Vagina (tissue), 2 donors: ENCODE data around the gene SORCS2. TPM values are rescaled to one million over a fixed set of nuclear protein-coding genes. Genes with fewer than 3 reads are reported as not detected.

ENCODE experiments used
- DNase-seq, 2 donors: peaks; one replicate each; pipeline ENCODE4 v3.0.0-alpha.2; 2017; ENCODE audit errors: extremely low spot score in 2 of 2
- H3K27ac ChIP-seq: fragments of 200-600 bp; sonication (generic); one replicate; pipeline ENCODE4 v1.5.1; 2019
- H3K27me3 ChIP-seq: fragments of 200-600 bp; sonication (generic); one replicate; pipeline ENCODE4 v1.5.1; 2019
- H3K36me3 ChIP-seq, 2 donors: fragments of 200-600 bp; sonication (generic); one replicate each; pipeline ENCODE4 v1.5.1; 2017 to 2019
- H3K4me1 ChIP-seq: fragments of 200-600 bp; sonication (generic); one replicate; pipeline ENCODE4 v1.5.1; 2019
- H3K4me3 ChIP-seq, 2 donors: fragments of 200-600 bp; sonication (generic); 1 replicate in 1 of 2; 2 replicates in 1 of 2; pipeline ENCODE4 v1.5.1; 2016 to 2019
- H3K9me3 ChIP-seq: fragments of 200-600 bp; sonication (generic); one replicate; pipeline ENCODE4 v1.5.1; 2019
- CTCF ChIP-seq, 3 experiments: fragments of 450-650 bp in 2 of 3; fragments of 200-600 bp in 1 of 3; sonication (generic) in 1 of 3; IDR thresholded peaks; one replicate each; pipeline ENCODE4 v1.5.1; 2017 to 2019; ENCODE audit warnings: antibody characterized with exemption in 3 of 3, mild to moderate bottlenecking in 2 of 3, moderate library complexity in 2 of 3
- POLR2A ChIP-seq, 2 donors: fragments of 450-650 bp; IDR thresholded peaks; one replicate each; pipeline ENCODE4 v1.6.1; 2017; ENCODE audit warnings: antibody characterized with exemption in 2 of 2, mild to moderate bottlenecking in 2 of 2, moderate library complexity in 2 of 2
- POLR2AphosphoS5 ChIP-seq, 2 donors: sonication (generic); formaldehyde crosslinking; IDR thresholded peaks; one replicate each; pipeline ENCODE4 v1.9.0; 2017; ENCODE audit warnings: antibody characterized with exemption in 2 of 2, mild to moderate bottlenecking in 2 of 2, low read depth in 1 of 2; ENCODE audit not compliant: insufficient read depth in 1 of 2
- intact Hi-C: fragments of 100-400 bp; cut with DNase I; formaldehyde crosslinking; loops from one replicate; pipeline ENCODE4 v1.15.1; 2023
- total RNA-seq: library from RNA; depleted of rRNA; stranded (reverse); fragments of >200 nt; gene quantifications from one replicate; pipeline ENCODE4 v1.2.3, GENCODE V29; 2016

The SORCS2 gene
- total RNA-seq, 1 donor from 2014 or later: 5.4 TPM

- TF ChIP-seq POLR2AphosphoS5 (IDR thresholded peaks at IDR 0.05; ENCODE audit: insufficient read depth in 1 of 2, low read depth in 1 of 2) (no peak), CTCF (IDR thresholded peaks at IDR 0.05) (no peak), POLR2A (IDR thresholded peaks at IDR 0.05) (no peak)
- Histone ChIP-seq H3K9me3 (no peaks in the 10 kb centered on the region), H3K4me3 (no peak overlapping the region), H3K4me1 (no peaks in the 10 kb centered on the region), H3K27me3 (no peaks in the 10 kb centered on the region), H3K36me3 (no peaks in the 10 kb centered on the region), H3K27ac (no peak overlapping the region)
- intact Hi-C loops: no loop called here
- DNase-seq: no peak
Measured at GRCh38 chr4:7411896-7412553, 219.7 kb downstream of the SORCS2 start.

GRCh38 chr4:7412554-7412912 is 220.2 kb downstream of the SORCS2 start:
- no peaks in the 10 kb centered on the region for H3K4me1 ChIP-seq
- TF ChIP-seq POLR2AphosphoS5 (IDR thresholded peaks at IDR 0.05; ENCODE audit: insufficient read depth in 1 of 2, low read depth in 1 of 2) (no peak), POLR2A (IDR thresholded peaks at IDR 0.05) (no peak), CTCF (IDR thresholded peaks at IDR 0.05) (no peak)
- no peak overlapping the region for H3K27ac ChIP-seq
- intact Hi-C loops: no loop called here
- H3K9me3 ChIP-seq: no peaks in the 10 kb centered on the region
- H3K4me3 ChIP-seq: no peak overlapping the region
- H3K36me3 ChIP-seq: no peaks in the 10 kb centered on the region
- no peaks in the 10 kb centered on the region for H3K27me3 ChIP-seq
- DNase-seq: no peak

GRCh38 chr4:7414046-7414445 is 221.7 kb downstream of the SORCS2 start:
- intact Hi-C loops: no loop called here
- Histone ChIP-seq H3K36me3 (no peaks in the 10 kb centered on the region), H3K27ac (no peak overlapping the region), H3K4me1 (no peaks in the 10 kb centered on the region), H3K9me3 (no peaks in the 10 kb centered on the region), H3K4me3 (no peak overlapping the region), H3K27me3 (no peaks in the 10 kb centered on the region)
- no peak for DNase-seq
- TF ChIP-seq CTCF (IDR thresholded peaks at IDR 0.05): no peak
- TF ChIP-seq POLR2AphosphoS5 (IDR thresholded peaks at IDR 0.05; ENCODE audit: insufficient read depth in 1 of 2, low read depth in 1 of 2): no peak
- TF ChIP-seq POLR2A (IDR thresholded peaks at IDR 0.05): no peak

GRCh38 chr4:7414736-7415510 is 222.6 kb downstream of the SORCS2 start:
- DNase-seq: no peak
- Histone ChIP-seq H3K4me1 (no peaks in the 10 kb centered on the region), H3K4me3 (no peak overlapping the region), H3K27me3 (no peaks in the 10 kb centered on the region), H3K27ac (no peak overlapping the region), H3K9me3 (no peaks in the 10 kb centered on the region), H3K36me3 (no peaks in the 10 kb centered on the region)
- TF ChIP-seq POLR2A (IDR thresholded peaks at IDR 0.05) (no peak), CTCF (IDR thresholded peaks at IDR 0.05) (no peak), POLR2AphosphoS5 (IDR thresholded peaks at IDR 0.05; ENCODE audit: insufficient read depth in 1 of 2, low read depth in 1 of 2) (no peak)
- intact Hi-C loops: no loop called here
